HPDE6-E6E7 (cell line): ENCODE results near the gene TBC1D21.

ENCODE experiments used
- DNase-seq: peaks from one replicate; pipeline ENCODE4 v3.0.0; 2011; ENCODE audit warnings: missing footprints; ENCODE audit errors: extremely low spot score

The TBC1D21 gene

DNA sequence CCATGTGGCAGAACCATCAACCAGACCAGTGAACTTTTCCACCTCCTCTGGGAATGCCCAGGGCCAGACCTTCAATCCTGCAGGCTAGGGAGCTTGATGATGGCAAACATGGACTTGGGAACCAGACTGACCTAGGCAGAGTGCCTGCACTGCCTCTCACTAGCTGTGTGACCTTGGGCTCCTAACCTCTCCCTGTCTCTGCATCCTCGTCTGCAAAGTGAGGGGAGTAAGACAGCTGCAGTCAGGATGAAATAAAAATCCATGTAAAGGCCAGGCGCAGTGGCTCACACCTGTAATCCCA lies 35.4 kb downstream of the TBC1D21 start:
- DNase-seq, result no peak

DNA sequence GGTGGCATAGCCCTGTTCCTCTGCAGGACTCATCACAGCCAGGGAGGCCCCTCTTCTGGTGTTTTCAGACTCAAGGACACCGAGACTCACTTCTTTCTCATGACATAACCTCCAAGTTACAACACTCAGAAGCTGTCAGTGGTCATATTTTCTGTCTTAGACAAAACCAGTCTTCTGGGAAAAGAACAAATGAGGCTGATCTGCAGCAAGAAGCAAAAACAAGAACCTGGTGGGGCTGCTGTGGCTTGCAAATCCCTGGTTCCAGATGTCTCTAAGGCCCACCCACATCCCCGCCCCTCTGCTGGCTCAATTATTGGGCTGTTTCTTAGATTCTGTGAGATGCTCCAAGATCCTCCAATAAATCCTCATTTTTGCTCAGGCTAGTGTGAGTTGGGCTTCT lies 36.3 kb downstream of the TBC1D21 start:
- DNase-seq, result no peak

DNA sequence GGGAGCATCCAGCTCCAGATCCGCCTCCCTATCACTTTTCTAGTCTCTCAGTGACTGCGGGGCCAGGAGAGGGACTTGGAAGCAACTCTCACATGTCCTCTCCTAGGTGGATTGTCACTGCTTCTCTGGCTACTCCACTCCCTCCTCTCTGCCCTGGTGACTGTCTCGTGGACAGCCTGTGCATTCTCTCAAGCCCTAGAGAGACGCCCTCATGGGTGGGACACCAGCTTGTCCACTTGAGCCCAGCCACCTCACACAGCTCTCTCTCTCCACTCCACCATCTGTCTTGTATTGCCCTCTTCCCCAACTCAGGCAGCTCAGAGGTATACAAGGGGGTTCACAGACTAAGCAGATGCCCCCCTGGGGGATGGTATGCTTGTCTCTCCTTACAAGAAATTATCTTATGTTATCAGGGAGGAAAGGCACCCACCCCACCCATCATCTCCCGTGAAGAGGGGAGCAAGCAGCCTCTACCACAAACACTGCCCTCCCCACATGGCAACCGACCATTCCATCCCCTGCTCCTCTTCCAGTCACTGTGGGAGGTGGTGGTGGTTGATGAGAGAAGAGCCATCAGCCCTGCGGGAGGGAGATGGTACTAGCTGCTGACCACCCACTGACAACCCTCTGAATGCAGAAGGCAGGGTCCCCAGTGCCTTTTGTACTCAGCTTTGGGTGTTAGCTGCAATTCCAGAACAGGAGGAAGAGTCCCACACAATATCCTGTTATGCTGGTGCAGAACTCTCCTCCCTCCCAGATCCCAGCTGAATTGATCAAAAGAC lies 37.3 kb downstream of the TBC1D21 start:
- DNase-seq, result no peak

DNA sequence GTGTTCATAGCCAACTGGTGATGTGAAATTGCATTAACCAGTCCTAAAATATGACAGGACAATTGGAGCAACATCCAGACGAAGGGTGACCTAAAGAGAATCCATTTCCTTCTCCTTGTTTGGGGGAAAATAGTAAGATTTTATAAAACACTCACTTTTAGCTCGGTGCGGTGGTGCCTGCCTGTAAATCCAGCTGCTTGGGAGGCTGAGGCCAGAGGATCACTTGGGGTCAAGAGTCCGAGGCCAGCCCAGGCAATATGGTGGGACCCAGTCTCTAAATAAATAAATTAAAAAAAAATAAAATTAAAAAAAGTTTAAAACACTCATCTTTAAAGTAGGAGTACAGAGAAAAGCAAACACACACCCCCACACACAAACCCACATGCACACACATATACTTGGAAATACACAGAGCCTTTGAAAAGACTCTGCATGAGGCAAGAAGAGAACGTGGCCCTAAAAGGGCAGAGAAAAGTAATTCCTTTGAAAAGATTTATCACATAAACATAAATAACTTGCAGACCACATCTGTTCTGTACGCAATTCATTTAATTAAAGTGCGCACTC lies 38.7 kb downstream of the TBC1D21 start:
- no peak for DNase-seq

DNA sequence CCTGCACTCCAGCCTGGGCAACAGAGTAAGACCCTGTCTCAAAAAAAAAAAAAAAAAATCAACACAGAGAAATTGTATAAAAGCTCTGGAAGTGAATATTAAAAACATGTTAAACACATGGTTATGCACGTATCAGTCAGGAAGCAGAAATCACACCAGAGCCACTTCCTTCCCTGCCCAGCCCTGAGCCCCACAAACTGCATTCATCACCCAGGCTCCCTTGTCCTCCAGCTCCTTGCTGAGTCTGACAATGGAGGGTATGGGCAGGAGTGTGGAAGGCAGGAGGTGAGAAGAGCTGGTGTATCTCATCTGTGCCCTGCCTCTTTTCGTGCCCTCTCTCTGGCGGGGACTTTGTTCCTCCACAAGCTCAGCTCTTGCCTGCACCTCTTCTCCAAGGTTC lies 40.8 kb downstream of the TBC1D21 start:
- DNase-seq, result no peak

DNA sequence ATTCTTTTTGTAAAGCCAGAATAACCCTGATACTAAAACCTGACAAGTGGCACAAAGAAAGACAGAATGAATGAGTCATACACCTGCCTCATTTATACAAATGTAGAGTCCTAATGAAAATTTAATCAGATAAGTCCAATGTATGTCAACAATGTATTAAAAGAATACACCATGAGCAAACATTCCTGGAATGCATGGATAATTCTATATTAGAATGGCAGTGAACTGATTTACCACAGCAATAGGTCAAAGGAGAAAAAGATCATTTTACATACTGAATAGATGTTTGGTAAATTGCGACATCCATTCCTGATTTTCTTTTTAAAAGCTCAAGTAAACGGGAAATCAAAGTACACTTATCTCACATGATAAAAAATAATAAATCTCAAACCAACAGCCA lies 41.7 kb downstream of the TBC1D21 start:
- no peak for DNase-seq

DNA sequence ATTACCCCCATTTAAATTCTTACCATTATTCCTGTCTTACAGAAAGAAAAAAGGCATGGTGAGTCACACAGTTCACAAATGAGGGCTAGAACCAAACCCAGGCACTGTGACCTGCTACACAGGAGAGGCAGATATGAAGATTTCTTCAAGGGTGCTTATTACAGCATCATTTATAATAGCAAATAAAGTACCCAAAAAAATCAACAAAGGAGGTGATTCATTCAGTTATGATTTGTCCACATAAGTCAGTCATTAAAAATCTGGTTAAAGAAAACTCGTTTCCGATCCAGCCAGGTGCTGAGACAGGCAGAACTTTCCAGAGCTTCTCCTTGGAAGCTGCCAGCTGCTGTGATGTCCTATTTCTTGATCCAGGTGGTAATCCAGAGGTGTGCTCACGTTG lies 45.4 kb downstream of the TBC1D21 start:
- DNase-seq, result no peak

DNA sequence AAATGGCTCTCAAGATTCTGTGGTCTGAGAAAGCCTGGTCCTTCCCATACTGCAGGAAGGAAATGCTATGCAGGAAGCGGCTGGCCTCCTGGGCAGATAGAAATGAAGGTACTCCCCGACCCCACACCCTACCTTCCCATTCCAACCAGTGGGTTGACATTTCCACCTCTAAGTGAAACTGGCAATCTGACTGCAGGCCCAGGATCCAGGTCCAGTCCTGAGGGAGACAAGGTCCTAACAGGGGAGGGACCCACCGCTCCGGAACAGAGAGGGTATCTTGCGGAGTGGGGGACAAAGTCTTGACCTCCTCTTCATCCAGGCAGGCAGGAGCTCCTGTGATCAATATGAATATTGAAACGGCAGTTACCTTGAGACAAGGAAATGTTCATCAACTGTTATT lies 46.3 kb downstream of the TBC1D21 start:
- DNase-seq, result no peak

DNA sequence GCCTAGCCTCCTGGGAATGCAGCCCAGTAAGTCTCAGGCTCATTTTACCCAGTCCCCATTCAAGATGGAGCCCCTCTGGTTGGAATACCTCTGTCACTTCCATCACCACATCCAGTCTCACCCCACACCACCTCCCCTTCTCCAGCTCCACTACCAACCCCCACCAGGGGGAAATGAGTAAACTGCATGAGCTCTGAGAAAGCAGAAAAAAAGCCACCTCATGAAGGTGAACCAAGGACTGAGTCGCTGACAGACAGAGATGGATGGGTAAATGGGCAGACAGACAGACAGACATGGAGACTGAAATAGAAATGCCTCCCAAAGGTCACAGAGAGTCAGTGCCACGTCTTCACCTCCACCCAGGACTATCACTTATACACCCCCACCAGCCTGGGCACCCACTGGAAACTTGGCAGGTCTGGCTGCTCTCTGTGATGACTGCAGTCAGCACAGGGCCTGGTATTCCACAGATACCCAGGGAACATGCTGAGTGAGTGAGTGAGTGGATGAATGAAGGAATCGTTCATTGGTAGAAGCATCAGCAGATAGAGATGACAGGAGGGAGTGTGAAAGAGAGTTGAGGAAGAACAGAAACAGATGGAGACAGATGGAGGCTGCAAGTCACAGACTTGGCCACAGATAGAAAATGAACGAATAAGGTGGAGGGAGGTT lies 48.0 kb downstream of the TBC1D21 start:
- no peak for DNase-seq

DNA sequence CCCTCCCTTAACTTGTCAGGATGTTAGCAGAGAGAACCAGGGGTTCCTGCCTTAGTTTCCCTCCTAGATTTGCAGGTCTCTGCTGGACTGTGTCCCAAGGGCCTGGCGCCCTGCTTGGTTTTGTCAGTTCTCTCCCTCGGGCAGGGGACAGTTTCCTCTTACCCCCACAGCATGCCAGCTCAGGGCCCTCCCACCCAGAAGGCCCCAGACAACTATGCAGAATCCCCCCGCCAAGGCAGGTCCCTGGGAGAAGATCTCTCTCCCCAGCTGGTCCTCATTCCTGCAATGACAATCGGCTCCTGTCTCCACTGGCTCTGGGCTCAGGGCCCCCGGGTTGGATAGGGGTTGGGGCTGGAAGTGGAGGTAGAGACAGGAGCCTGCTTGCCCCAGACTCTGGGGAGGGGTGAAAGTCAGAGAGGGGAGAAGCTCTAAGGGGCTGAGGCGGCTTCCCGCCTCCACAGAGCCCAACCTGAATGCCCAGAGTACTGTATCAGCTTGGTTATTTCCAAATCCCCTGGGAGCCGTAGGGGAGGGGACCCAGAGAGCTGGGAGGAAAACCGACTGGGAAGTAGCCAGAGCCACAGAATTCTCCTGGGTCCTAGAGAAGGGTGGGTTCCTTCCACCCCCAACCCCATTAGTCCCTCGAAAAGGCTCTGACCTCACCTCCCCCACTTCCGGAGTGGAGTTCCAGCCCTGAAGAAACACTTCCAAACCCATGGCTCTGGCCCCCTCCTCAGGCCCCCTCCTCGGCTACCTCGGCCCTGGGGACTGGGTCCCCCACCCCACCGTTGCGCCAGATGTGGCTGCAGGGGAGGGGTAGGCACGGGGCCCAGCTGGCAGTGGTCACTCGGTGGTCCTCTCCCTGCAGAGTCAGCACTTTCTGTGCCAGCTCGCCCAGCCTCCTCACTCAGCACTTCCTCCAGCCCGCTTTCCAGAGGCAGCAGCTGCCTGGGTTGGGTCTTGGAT lies 49.1 kb downstream of the TBC1D21 start:
- DNase-seq, result no peak

DNA sequence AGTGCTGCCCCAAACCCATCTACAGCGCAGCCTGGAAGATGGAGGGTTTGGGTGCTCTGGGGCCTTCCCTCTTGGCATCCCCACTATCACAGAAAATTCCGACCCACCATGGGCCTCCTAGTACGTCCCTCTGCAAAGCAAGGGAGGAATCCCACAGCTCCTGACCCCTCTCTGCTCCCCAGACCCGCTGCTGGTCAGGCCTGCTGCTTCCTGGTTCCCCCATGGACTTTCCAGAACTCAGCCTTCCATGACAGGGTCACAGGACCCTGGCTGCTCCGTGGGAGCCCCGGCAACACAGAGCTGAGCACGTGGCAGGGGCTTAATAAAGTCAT lies 49.8 kb downstream of the TBC1D21 start:
- no peak for DNase-seq

DNA sequence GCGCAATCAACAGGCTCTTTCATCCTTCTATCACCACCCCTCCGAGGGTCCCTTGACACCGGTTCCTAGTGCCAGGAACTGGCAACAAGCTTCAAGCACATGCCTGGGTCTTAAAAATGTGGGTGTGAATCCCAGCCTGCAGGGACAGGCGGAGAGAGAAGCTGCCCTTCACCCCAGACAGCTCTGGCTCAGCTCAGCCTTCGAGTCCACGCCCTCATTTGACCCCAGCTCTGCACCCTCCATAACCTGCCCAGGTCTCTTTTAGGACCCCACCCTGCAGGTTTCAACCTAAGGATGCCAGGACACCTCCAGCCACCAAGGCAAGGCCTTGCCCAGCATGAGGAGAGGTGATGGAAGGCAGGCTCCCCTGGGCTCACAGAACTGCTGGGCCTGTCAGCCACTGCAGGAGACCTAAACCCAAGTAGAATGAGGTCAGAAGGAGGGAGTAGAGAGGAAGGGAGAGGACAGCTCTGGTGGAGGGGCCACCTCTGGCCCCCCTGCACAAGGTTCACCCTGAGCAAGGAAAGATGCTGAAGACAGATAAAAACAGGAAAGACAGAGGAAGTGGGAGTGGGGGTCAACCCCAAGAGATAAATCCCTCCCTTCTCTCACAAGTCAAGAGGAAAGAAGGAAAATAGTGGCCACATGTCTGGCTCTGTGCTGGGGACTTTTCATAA lies 50.3 kb downstream of the TBC1D21 start:
- DNase-seq, result no peak

DNA sequence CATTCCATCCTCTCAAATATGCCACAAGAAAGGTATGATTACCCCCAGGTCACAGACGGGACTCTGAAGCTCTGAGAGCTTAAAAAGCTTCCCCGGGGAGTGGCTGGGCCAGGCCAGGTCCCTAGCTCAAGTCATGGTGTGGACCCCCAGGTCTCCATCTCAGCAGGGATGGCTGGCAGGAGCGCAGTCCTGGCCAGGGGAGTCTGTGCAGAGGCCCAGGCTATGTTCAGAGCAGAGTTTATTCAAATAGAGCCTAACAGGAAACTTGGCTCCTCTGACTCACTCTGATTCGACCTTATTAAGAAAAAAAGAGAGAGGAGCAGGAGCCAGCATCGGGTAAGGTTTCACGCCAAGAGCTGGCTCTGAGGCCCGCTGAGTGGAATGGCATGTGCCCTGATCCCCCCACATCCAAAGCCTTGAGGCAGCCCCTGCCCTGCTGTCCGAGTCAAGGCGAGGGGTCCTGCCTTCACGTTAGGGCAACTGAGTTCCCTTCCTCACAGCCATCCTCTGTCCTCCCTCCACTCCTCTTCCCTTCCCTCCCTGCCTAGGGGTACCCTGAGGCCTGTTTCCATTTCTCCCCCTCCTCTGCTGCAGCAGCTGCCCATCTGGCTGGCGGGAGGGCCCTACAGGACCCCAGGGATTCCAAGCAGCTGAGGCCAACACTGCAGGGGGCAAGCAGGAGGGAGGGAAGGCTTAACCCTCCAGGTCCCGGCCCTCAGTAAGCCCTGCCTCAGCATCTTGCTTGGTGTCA lies 51.0 kb downstream of the TBC1D21 start:
- peak; percentile 74 for DNase-seq

DNA sequence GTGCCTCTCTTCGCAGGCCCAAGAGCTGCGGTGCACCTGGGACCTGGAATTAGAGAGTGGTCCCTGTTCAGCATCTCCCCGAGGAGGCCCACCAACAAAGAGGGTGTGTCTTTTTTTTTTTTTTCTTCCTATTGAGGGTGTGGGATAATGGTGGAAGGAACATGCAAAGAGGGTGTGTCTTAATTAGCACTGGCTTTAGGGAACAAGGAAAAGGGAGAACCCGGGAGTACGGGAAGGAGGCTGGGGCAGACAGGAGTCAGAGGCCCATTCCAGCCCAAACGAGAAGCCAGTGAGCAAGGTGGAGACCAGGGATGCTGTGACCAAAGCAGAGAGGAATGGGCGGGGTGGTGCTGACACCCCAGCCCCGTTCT lies 52.5 kb downstream of the TBC1D21 start:
- DNase-seq, result no peak

DNA sequence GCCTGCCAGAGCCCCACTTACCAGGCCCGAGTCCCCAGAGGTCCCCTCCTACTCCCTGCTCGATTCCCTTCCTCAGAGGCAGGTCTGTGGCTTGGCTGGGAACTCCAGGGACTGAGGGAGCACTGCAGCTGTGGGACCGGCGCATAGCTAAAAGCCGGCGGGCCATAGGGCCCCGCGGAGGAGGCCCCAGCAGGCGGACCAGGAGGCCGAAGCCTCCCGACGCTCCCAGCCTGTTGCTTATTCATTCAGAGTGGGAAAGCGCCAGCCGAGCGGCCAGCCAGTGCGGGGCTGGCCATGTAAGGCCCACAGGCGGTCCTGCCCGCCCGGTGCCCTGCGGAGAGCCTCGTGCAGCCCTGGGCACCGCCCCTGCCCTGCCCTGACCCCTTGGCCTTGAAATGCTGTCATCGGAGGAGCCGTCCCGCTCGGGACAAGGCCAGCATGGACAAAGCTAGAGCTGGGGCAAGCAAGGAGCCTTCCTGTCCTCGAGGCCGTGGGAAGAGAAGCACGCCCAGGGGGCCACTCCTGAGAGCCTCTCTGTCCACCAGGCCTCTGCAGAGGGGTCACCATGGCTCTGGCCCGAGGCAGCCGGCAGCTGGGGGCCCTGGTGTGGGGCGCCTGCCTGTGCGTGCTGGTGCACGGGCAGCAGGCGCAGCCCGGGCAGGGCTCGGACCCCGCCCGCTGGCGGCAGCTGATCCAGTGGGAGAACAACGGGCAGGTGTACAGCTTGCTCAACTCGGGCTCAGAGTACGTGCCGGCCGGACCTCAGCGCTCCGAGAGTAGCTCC lies 53.0 kb downstream of the TBC1D21 start, which contains the start of gene LOXL1:
TSS of gene LOXL1 (plus strand) at position 244 of the 784 bp plus-strand sequence. CDS start at position 566, 322 bp downstream.
- DNase-seq, result peak; percentile 76

DNA sequence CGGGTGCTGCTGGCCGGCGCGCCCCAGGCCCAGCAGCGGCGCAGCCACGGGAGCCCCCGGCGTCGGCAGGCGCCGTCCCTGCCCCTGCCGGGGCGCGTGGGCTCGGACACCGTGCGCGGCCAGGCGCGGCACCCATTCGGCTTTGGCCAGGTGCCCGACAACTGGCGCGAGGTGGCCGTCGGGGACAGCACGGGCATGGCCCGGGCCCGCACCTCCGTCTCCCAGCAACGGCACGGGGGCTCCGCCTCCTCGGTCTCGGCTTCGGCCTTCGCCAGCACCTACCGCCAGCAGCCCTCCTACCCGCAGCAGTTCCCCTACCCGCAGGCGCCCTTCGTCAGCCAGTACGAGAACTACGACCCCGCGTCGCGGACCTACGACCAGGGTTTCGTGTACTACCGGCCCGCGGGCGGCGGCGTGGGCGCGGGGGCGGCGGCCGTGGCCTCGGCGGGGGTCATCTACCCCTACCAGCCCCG lies 53.7 kb downstream of the TBC1D21 start:
- DNase-seq, result peak; percentile 54

DNA sequence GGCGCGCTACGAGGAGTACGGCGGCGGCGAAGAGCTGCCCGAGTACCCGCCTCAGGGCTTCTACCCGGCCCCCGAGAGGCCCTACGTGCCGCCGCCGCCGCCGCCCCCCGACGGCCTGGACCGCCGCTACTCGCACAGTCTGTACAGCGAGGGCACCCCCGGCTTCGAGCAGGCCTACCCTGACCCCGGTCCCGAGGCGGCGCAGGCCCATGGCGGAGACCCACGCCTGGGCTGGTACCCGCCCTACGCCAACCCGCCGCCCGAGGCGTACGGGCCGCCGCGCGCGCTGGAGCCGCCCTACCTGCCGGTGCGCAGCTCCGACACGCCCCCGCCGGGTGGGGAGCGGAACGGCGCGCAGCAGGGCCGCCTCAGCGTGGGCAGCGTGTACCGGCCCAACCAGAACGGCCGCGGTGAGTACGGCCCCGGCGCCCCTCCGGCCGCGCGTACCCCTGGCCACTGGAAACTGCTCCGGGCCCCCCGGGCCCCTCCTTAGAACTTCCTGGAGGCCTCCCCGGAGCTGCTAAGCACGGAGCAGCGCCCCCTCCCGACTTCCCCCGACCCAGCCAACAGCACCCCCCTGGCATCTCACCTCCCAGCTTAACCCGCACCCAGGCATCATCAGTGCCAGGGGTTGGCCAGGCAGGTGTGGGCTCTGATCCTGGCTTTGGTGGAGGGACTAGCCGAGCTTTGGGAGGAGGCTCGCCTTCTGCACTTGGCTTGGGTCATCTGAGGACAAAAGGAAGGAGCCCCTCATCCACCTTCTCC lies 54.3 kb downstream of the TBC1D21 start:
- DNase-seq, result peak; percentile 61

DNA sequence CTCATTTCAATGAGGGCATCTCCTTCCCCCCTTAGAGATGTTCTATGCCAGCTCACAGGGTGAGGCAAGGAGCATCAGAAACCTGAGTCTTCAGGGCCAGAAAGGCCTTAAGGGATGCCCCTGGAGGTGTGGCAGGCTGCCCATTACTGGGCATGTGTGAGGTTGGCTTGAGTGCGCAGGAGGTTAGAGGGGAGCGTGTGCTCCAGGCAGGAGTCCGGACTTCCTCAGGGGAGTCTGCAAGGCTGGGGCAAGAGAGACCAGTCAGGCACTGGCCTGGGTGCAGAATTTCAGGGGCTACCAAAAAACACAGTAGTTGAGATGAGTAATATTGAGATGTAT lies 54.8 kb downstream of the TBC1D21 start:
- DNase-seq, result no peak

DNA sequence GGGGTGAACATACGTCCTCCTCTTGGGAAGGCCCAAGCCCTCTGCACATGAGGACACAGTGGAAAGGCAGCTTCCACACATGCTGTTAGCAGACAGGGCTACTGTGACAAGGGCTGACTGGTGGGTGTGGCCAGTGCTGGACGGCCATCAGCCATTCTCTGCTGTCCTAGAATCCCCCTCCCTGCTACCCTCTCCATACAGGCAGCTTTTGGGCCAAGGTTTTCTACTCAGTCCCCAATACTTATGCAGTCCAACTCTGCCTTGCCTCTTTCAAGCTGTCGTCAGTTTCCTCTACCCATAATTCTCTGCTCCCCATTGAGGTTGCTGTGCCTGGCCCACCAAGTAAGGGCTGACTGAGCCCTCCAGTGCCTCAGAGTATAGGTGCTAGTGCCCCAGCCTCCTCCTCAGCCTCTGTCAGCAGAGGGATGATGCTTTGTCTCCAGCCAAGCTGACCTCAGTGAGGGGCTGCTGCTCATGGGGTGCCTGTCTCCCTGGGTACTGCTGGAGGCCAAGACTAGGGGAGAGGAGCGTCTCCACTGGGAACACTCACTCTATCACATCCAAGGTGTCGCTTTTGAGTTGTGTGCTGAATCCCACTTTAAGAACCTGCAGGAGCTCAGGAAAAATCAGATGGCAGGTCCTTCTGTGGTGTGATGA lies 55.7 kb downstream of the TBC1D21 start:
- no peak for DNase-seq
